ENCODE results near the gene P2RY6. TPM values are rescaled to one million over a fixed set of nuclear protein-coding genes. Genes with fewer than 3 reads are reported as not detected.

The P2RY6 gene
- total RNA-seq, 1 donor from 2014 or later = 3.7 TPM

GRCh38 chr11:73243093-73243485 is 29.0 kb upstream of the P2RY6 start:
- no peak for DNase-seq (ENCODE audit: low read depth)
- TF ChIP-seq CTCF (conservative IDR thresholded peaks at IDR 0.05; ENCODE audit: low read depth, low read length) = no peak
- H3K4me3 ChIP-seq (ENCODE audit: low read depth, low read length) = no peak overlapping the region

DNA sequence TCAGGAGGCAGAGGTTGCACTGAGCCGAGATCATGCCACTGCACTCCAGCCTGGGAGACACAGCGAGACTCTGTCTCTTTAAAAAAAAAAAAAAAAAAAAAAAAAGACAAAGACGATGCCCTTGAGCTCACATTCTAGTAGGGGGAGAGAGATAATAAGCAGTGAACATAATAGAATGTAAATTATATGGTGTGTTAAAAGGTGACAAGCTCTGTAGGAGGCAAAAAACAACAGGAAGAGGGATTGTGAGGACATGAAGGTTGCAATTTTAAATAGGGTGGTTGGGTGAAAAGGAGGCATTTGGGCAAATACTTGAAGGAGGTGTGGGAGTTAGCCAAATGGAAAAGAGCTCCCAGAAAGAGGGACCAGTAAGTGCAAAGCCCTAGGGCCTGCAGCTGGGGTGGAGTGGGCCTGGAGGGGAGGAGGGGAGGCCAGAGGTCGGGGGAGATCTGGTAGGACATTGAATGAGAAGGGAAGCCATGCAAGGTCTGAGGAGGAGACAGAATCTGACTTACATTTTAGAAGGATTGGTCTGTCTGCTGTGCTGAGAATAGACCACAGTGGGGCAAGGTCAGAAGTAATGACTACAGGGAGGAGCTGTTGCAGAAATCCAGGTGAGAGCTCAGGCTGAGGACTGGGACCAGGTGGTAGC is 27.4 kb upstream of the P2RY6 start:
- no peak overlapping the region for H3K4me3 ChIP-seq (ENCODE audit: low read depth, low read length)
- DNase-seq (ENCODE audit: low read depth) = no peak
- TF ChIP-seq CTCF (conservative IDR thresholded peaks at IDR 0.05; ENCODE audit: low read depth, low read length) = no peak

- no peak overlapping the region for H3K4me3 ChIP-seq (ENCODE audit: low read depth, low read length)
- DNase-seq (ENCODE audit: low read depth) = no peak
- TF ChIP-seq CTCF (conservative IDR thresholded peaks at IDR 0.05; ENCODE audit: low read depth, low read length) = no peak
These were observed 26.7 kb upstream of the P2RY6 start for GRCh38 chr11:73245461-73245860.

- no peak overlapping the region for H3K4me3 ChIP-seq (ENCODE audit: low read depth, low read length)
- no peak for DNase-seq (ENCODE audit: low read depth)
- TF ChIP-seq CTCF (conservative IDR thresholded peaks at IDR 0.05; ENCODE audit: low read depth, low read length) = no peak
These were observed 25.8 kb upstream of the P2RY6 start for GRCh38 chr11:73246303-73246702.

- no peak overlapping the region for H3K4me3 ChIP-seq (ENCODE audit: low read depth, low read length)
- TF ChIP-seq CTCF (conservative IDR thresholded peaks at IDR 0.05; ENCODE audit: low read depth, low read length) = no peak
- no peak for DNase-seq (ENCODE audit: low read depth)
These were observed 23.5 kb upstream of the P2RY6 start for GRCh38 chr11:73248526-73249185.

- TF ChIP-seq CTCF (conservative IDR thresholded peaks at IDR 0.05; ENCODE audit: low read depth, low read length) = no peak
- peak; percentile 33 for DNase-seq (ENCODE audit: low read depth)
These were observed 22.8 kb upstream of the P2RY6 start for GRCh38 chr11:73249304-73249703.

More at GRCh38 chr11:73249304-73249703, 22.8 kb upstream of the P2RY6 start:
- no peak overlapping the region for H3K4me3 ChIP-seq (ENCODE audit: low read depth, low read length)

Measured in epithelial cell of proximal tubule (primary cell).